Type B pancreatic cell (in vitro differentiated cells): ENCODE results near the gene FOXP3. TPM values are rescaled to one million over a fixed set of nuclear protein-coding genes. Genes with fewer than 3 reads are reported as not detected.
A peak's percentile ranks its signal among the peaks of the same experiment; 100 is the strongest.

Source experiments
- DNase-seq: peaks from one replicate; pipeline ENCODE4 v3.0.0; 2021; ENCODE audit warnings: mixed read lengths; ENCODE audit not compliant: unreplicated experiment; ENCODE audit errors: extremely low spot score
- H3K27ac Mint-ChIP-seq: 2 replicates; pipeline ENCODE4 v1.8.0; 2021; ENCODE audit warnings: mild to moderate bottlenecking, mixed read lengths
- H3K27me3 Mint-ChIP-seq: 2 replicates; pipeline ENCODE4 v1.8.0; 2021; ENCODE audit warnings: mixed read lengths
- H3K36me3 Mint-ChIP-seq: 2 replicates; pipeline ENCODE4 v1.8.0; 2021; ENCODE audit warnings: mixed read lengths
- H3K4me1 Mint-ChIP-seq: one replicate; pipeline ENCODE4 v1.8.0; 2021; ENCODE audit warnings: mixed read lengths; ENCODE audit not compliant: unreplicated experiment
- H3K4me3 Mint-ChIP-seq: 2 replicates; pipeline ENCODE4 v1.8.0; 2021; ENCODE audit warnings: mild to moderate bottlenecking, mixed read lengths
- H3K9me3 Mint-ChIP-seq: 2 replicates; pipeline ENCODE4 v1.8.0; 2021; ENCODE audit warnings: mixed read lengths
- CTCF ChIP-seq: fragments of 200-600 bp; sonication (generic); conservative IDR thresholded peaks from 2 replicates; pipeline ENCODE4 v1.5.0; 2021; ENCODE audit warnings: antibody characterized with exemption, mild to moderate bottlenecking
- total RNA-seq: library from RNA; stranded (reverse); gene quantifications from 2 replicates; pipeline ENCODE4 v1.2.1, GENCODE V29; 2021; ENCODE audit warnings: low replicate concordance

Gene FOXP3
- total RNA-seq, 1 donor from 2014 or later: 0.58 TPM

DNA sequence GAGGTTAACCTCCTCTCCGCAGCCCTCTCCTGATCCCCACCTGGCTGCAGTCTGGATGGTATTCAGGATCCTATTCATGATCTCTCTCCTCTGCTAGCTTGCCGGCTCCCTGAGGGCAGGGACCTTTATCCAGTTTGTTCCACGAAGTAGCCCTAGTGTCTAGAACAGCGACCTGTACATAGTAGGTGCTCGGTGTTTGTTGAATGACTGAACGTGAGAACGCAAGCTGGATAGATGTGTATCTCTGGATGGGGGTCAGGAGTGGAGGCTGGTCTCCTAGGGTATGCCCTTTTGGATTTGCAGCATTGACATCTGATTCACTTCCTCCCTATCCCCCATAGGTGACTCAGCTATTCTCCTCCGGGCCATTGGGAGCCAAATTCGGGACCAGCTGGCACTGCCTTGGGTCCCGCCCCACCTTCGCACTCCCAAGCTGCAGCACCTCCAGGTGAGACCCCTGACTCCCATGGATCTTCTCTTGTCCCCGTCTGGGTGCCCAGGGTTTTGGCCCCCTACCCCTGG lies 21.9 kb downstream of the FOXP3 start:
- no peak for TF ChIP-seq CTCF
- Mint-ChIP-seq H3K36me3 (no peaks in the 10 kb centered on the region), H3K4me3 (no peak overlapping the region), H3K27ac (no peak overlapping the region), H3K4me1 (no peaks in the 10 kb centered on the region), H3K27me3 (no peaks in the 10 kb centered on the region), H3K9me3 (no peaks in the 10 kb centered on the region)
- DNase-seq: no peak

DNA sequence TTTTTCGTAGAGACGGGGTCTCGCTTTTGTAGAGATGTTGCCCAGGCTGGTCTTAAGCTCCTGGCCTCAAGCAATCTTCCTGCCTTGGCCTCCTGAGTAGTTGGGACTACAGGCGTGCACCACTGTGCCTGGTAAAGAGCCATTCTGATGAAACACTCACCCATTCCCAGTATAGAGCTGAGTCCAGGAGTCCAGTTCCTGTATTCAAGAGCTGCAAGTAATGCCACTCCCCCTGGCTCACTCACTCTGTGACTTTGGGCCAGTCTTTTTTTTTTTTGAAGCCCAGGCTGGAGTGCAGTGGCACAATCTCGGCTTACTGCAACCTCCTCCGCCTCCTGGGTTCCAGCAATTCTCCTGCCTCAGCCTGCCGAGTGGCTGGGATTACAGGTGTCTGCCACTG lies 25.8 kb downstream of the FOXP3 start:
- Mint-ChIP-seq H3K9me3 (no peaks in the 10 kb centered on the region), H3K4me1 (peaks cover 5% of the 10 kb centered on the region), H3K27me3 (no peaks in the 10 kb centered on the region), H3K27ac (no peak overlapping the region), H3K36me3 (no peaks in the 10 kb centered on the region), H3K4me3 (no peak overlapping the region)
- no peak for DNase-seq
- no peak for TF ChIP-seq CTCF

GRCh38 chrX:49237060-49237459 lies 27.4 kb downstream of the FOXP3 start:
- no peak for TF ChIP-seq CTCF
- Mint-ChIP-seq H3K4me3 (peak overlapping the region; percentile 42), H3K4me1 (peaks cover 5% of the 10 kb centered on the region), H3K36me3 (no peaks in the 10 kb centered on the region), H3K27me3 (no peaks in the 10 kb centered on the region), H3K27ac (no peak overlapping the region), H3K9me3 (peaks cover 3% of the 10 kb centered on the region)
- no peak for DNase-seq

DNA sequence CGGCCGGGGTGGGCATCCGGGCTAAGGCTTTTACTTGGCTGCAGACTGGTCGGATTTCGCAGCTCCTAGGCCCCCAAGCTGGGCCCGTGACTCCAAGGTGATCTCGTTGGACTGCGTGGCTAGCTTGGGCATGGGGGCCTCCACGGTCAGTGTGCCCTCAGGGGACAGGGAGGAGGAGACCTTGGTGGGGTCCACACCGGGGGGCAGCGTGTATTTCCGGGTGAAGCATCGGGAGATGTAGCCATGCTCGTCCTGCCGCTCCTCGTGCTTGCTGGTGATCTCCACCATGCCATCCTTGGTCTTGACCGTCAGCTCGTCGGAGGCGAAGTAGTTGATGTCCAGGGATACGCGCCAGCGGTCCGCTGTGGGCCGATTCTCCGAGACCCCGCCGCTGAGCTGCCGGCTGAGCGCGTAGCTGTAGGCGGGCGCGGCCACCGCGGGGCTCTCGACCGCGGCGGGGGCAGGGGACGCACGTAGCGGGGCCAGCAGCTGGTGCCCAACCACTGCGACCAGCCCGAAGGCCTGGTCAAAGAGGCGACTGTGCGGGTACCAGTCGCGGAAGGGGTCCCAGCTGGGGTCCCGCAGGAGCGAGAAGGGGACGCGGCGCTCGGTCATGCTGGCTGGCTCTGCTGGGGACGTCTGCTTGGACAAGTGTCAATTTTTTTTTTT lies 30.5 kb downstream of the FOXP3 start:
- DNase-seq: no peak
- H3K4me3 Mint-ChIP-seq: no peak overlapping the region
- peaks cover 3% of the 10 kb centered on the region for H3K9me3 Mint-ChIP-seq
- no peaks in the 10 kb centered on the region for H3K36me3 Mint-ChIP-seq
- no peaks in the 10 kb centered on the region for H3K27me3 Mint-ChIP-seq
- H3K27ac Mint-ChIP-seq: no peak overlapping the region
- TF ChIP-seq CTCF: no peak
- H3K4me1 Mint-ChIP-seq: peaks cover 5% of the 10 kb centered on the region

- peaks cover 5% of the 10 kb centered on the region for H3K4me1 Mint-ChIP-seq
- no peak within 1 kb of the TSS for H3K27ac Mint-ChIP-seq
- no peak for DNase-seq
- TF ChIP-seq CTCF: no peak
- peaks cover 3% of the 10 kb centered on the region for H3K9me3 Mint-ChIP-seq
- no peaks in the 10 kb centered on the region for H3K27me3 Mint-ChIP-seq
- H3K4me3 Mint-ChIP-seq: no peak within 1 kb of the TSS
- H3K36me3 Mint-ChIP-seq: no peaks in the 10 kb centered on the region
Measured at GRCh38 chrX:49233176-49233575, 31.3 kb downstream of the FOXP3 start, which contains the start of gene CACNA1F. Gene CACNA1F, minus strand, starts transcription at chrX:49233340. Its CDS starts 31 bp downstream, at chrX:49233309.
